IPS-11a (cell line): ENCODE data around the gene NFATC2.
A peak's percentile ranks its signal among the peaks of the same experiment; 100 is the strongest.

Source experiments
- H3K4me3 ChIP-seq: one replicate; pipeline ENCODE4 v1.5.1; 2013; ENCODE audit warnings: low read depth, low read length, control low read depth

NFATC2 gene

DNA sequence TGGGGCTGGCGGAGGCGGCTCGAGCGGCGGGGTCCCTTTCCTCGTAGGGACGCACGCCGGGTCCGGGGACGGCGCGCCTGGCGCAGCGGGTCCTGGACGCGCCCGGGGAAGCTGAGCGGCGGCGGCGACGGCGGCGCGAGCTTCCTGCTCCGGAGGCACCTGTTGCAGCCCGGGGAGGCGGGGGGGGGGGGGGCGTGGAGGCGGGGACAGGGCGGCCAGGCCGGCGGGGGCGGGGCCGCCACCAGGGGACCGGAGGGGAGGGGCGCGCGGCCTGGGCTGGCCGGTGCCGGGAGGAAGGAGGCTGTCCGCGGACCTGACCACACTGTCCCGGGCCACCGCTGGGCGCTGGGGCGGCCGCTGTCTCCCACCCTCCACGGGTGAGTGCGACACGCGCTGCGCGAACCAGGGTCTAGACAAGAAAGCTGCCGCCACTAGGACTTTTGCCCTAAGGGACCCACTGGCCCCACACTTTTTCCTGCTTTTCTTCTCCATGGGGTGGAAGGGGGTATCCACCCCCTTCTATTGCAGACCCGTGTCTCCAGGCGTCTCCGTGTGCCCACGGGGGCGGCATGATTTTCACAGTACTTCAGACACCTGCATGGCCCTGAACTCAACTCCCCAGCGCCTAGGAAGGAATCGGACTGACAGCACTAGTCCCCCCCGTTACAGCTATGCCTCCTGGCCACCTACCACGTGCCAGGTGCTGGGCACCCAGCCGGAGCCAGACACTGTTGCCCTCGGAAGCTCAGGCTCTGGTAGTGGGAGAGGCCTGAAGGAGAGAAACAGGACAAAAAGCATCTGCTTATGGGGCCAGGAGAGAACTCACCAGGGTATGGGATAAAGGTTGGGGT is at the start of gene NFATC2:
Gene NFATC2 (minus strand): TSS at position 149 of the 851 bp plus-strand sequence. CDS start 220 bp downstream, outside the sequence.
- peak within 1 kb of the TSS; percentile 31 for H3K4me3 ChIP-seq

DNA sequence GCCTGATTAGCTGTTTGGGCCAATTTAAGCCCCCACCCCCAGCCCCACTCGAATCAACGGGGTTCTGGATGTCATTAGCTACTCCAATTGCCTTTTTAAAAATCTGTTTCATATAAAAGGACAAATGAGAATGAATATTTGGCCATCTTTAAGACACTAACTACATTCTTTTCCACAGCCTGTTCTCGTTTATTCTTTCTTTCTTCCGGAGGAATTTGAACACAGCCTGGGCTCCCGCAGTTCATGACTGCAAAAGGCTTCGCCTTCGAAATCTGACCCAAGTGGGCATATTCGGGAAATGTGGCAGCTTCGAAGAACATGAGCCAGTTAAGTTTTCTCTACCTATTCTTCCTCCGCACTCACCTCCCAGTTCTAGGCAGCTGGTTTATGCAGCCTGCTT is 49.4 kb upstream of the NFATC2 start:
- no peak overlapping the region for H3K4me3 ChIP-seq

DNA sequence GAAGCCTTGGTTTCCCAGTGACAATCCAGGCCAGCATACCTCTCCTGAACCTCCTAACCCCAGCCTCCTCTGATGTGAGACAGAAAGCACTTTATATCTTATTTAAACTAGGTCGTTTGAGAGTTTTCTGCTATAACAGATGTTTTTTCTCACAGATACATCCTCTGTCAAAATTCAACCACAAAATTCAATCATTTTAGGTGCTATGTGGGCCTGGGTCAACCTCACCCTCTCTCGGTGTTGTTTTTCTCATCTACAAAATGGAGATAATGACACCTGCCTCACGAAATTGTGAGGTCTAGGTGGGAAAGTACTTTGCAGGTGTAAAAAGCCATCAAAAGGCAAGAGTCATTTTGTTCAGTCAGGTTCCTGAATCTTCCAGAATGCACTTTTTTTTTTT is 46.2 kb upstream of the NFATC2 start:
- no peak overlapping the region for H3K4me3 ChIP-seq

DNA sequence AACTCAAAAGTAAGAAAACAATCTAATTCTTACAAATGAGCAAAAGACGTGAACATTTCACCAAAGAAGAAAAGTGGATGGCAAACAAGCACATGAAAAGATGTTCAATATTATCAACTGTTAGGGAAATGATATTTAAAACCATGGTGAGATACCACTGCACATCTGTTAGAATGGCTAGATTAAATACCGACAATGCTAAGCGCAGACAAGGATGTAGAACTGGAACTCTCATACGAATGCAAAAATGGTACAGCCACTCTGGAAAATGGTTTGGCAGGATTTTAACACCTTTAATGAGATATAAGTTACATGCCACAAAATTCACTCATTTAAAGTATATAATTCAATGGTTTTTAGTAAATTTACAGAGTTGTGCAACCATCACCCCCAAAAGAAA is 44.6 kb upstream of the NFATC2 start:
- H3K4me3 ChIP-seq, result no peak overlapping the region

DNA sequence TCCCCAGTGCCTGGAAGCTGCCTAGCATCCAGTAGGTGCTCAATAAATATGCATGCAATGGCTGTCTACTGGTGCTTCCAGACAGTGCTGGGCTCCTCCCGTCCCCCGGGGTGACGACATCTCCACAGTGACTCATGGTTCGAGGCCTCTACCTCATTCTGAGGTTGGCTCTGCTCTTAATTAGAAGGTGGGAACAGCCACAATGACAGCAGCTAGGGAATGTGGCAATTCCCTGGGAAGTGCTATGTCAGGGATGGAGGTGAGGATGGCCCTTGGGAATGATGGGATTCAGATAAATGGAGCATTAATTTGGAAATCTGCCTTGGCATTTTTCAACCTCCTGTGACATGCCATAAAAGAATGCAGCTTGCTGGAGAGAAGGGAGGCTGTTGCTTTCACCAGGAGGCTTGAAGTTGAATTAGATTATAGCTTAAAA is 43.5 kb upstream of the NFATC2 start:
- H3K4me3 ChIP-seq, result no peak overlapping the region

DNA sequence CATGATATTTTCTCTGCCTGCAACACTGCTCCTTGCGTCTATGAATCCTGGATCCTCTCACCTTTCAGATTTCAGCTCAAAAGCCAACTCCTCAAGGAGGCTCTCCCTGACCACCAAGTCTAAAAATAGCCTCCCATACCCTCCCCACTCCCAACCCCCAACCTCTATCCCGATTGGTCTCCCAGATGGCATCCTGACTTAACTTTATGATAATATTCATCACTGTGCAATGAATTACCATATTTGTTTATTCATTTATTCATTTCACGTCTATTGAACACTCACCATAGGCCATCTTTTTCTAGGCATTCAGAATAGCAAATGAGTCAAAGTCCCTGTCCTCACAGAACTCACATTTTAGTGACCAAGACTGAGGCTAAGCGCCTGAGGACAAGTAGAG is 42.6 kb upstream of the NFATC2 start:
- no peak overlapping the region for H3K4me3 ChIP-seq

DNA sequence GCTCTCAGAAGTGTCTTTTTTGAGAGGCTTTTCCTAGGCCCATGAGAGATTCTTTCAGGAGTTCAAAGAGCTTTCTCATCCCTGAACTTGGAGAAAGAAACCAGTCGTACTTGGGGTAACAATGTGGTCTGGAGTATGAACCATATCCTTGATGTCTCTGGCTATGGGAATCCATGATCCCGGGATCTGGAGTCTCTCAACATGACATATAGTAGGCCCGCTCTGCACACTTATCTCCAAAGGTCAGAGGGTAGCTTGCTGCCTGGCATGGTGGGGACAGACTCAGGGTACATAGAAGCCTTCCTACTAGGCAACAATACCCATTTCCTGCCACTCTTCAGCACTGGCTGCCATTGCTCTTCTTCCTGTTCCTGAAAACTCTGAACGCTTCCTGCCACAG is 42.2 kb upstream of the NFATC2 start:
- no peak overlapping the region for H3K4me3 ChIP-seq

DNA sequence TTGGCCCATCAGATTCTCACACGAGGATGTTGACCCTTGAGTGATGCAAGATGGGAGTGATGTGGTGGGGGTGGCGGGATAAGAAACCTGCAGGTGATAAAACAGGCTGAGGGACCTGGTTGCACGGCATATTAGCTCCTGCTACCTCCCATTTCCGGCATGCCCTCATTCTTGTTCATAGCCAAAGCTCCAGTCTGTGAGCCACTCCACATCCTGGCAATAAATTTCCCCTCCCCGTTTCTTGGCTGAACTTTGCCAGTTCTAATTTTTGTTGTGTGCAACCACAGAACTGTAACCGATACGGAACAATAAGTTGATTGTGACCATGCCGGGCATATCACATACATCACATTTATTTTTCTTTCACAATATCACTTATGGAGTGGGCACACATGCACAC is 41.6 kb upstream of the NFATC2 start:
- no peak overlapping the region for H3K4me3 ChIP-seq

DNA sequence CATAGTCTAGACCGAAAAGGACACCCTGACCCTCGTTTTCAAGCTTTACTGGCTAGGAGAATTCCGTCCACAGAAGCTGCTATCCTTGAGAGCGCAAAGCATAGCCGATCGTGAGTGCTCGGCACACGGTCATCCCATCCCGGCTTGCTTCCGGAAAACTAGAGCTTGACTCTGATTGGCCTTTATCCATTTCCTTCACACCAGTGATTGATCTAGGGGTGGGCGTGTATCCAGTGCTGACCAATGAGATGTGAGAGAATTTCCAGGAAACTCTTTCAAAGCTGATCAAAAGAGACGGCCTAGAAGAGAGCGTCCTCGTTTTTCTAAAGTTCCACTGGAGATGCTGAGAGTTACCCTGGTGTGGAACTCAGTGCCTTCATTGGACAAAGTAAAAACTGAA is 41.0 kb upstream of the NFATC2 start:
- no peak overlapping the region for H3K4me3 ChIP-seq

DNA sequence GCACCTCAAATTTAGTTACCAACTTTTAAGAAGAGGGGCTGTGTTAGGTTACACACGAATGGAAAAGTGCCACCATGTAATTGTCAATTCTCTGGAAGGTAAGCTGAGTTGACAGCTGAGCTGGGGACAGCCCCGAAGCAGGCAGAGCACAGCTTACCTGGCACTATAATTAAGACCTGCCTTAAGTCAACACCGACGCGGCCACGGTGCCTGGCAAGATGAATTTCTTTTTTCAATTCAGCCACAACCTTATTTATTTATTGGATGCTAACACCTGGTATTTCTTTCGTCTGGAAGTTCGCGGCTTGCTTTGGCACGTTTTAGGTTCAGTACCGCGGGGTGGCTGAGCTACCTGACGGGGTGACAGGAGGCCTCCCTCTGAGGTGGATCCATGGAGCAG is 40.6 kb upstream of the NFATC2 start:
- no peak overlapping the region for H3K4me3 ChIP-seq

DNA sequence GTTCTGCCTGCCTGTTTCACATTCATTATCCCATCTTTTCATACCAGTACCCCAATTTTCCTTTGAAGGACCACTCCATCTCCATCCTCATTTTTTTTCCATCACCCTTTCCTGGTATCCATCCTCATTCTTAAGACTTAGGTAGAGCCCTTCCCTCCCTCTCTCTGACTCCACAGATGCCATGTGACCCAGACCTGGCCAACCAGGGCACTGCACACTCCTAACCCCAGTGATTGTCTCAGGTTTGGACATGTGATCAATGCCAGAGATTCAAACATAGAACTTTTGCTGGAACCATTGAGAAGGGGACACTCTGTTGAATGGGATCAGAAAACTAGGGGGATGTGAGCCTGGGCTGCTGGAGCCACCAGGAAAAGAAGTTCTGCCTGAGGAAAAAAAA is 39.1 kb upstream of the NFATC2 start:
- no peak overlapping the region for H3K4me3 ChIP-seq

DNA sequence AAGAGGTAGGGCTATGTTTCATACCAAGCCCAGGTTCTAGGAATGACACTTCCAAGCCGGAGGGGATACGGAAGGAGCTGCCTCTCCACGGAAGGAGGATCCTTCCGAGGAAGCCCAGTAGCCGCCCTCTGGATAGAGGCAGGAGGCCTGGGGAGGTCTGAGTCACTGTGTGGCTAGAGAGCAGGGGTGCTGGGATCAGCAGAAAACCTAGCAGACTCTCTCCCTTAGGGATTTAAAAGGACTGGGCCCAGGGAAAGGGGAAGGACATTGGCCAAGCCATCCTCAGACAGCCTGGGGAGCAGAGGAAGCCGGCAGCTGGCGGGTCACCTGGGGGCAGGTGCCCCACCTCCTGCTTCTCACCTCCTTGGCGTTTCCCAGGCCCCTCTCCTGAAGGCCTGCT is 36.6 kb upstream of the NFATC2 start:
- H3K4me3 ChIP-seq, result no peak overlapping the region

DNA sequence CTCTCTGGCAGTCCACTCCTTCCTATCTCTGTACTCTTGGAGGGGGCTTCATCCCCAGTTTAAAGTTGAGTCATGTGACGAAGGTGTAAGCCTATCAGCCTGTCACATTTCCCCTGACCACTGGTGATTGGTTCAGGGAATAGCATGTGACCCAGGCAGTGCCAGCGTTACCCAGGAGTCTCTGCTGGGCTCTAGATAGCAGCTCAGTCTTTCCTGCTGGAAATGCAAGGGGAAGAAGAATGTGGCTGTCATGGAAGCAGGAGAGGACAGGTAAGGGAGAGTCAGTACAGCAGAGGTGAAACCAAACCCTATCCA is 35.6 kb upstream of the NFATC2 start:
- H3K4me3 ChIP-seq, result no peak overlapping the region

DNA sequence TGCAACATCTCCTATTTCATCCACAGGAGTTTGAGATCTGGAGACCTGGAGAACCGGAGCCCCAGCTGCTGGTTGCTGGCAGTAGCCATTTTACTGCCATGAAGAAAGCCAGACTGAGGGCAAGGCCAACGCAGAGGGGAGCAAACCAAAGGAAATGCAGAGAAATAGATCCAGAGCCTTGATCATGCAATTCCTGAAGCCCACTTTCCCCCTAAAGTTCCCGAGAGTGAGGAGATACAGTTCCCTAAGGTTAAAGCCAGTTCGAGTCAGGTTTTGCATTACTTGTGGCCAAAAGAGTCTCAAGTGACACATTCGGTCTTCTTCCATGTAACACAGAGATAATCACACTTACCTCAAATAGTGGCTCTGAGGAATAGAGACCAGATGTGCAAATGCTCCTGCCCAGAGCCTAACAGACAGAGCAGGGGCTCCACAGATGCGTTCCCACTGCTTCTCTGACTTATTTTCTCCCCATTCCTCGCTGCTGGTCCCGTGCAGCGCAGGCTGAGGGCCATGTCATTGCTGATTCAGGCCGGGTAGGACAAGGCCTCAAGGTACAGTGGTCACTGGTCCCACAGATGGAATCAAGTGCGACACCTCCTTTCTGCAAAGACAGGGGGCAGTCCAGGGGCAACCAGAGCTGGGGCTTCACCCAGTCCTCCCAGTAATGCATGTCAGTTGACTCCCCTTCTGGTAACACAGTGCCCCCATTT is 35.1 kb upstream of the NFATC2 start:
- no peak overlapping the region for H3K4me3 ChIP-seq

DNA sequence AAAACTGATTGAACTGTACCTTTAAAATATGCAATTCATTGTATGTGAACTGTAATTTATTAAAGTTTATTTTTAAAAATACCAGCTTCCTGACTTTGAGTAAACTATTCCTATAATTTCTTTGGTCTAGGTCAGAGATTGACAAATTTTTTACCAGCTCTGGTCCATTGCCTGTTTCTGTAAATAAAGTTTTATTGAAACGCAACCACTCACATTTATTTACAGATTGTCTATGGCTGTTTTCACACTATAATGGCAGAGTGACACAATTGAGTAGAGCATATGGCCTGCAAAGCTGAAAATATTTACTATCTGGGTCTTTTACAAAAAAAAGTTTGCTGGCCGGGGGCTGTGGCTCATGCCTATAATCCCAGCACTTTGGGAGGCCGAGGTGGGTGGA is 33.0 kb upstream of the NFATC2 start:
- H3K4me3 ChIP-seq, result no peak overlapping the region

DNA sequence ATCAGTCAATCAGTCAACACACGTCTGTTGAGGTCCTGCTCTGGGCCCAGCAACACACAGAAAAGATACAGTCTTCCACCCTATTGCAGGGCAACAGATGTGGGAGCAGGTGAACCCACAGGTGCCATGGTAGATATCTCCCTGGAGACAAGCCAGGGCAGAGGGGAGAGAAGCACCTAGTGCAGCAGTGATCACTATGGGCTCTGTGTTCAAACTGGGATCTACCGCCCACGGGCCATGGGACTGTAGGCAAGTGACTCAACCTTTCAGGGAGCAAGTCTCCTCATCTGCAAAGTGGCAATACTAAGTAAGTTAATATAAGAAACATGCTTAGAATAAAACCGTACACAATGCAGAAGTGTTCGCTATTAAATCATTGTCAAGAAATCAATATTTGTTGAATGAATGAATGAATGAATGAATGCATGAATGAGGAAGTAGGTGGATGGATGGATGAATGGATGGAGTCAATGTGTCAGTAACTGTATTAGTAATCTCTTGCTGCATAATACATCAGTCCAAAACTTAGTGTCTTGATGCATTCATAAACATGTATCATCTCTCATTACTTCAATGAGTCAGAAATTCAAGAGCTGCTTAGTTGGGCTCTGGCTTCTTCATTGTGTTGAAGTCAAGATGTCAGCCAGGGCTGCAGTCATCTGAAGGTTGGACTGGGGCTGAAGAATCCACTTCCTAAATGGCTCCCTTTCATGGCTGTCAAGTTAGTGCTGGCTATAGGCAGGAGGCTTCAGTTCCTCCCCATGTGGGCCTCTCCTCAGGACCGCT is 31.9 kb upstream of the NFATC2 start:
- no peak overlapping the region for H3K4me3 ChIP-seq

DNA sequence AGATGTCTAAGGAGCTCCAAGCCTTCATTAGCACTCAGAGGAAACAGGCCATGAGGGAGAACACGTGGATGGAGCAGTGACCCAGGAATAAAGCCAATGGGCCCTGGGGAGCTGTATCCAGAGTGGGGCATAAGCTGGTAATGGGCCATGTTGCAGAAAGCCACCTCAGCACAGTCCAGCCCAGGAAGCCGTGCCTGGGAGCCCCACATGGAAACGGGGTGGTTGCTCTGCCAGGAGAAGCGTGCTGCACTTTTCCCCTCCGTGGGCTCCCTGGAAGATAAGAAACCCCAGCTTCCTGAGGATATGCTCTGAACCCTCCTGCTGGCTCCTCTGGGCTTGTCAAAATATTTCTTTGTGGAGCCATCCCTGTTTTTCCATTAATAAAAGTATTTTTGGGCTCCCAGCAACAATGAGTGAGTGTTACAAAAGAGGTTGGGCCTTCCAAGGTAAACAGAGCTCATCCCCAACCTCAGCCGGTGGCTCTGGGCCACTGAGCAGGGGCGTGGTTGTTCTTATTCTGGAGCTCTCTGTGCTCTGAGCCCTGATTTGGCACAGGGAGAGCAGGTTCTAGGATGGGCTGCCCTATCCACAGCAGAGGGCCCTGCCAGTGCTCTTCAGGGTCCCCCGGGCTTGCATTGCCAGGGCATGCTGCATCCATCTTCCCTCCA is 31.2 kb upstream of the NFATC2 start:
- H3K4me3 ChIP-seq, result no peak overlapping the region

DNA sequence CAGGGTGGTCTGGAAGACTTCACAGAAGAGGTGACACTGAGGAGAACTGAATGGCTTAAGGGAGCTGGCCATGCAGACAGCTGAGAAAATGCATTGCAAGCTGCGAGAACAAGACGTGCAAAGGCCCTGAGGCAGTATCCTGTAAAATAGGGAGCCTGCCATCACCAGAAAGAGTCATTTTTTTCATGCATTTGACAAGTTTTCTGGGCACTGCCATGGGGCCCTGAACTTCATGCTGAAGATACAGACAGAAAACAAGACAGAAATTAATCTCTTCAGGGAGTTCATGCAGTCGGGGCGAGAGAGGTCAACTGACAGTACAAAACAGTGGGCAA is 28.9 kb upstream of the NFATC2 start:
- H3K4me3 ChIP-seq, result no peak overlapping the region

DNA sequence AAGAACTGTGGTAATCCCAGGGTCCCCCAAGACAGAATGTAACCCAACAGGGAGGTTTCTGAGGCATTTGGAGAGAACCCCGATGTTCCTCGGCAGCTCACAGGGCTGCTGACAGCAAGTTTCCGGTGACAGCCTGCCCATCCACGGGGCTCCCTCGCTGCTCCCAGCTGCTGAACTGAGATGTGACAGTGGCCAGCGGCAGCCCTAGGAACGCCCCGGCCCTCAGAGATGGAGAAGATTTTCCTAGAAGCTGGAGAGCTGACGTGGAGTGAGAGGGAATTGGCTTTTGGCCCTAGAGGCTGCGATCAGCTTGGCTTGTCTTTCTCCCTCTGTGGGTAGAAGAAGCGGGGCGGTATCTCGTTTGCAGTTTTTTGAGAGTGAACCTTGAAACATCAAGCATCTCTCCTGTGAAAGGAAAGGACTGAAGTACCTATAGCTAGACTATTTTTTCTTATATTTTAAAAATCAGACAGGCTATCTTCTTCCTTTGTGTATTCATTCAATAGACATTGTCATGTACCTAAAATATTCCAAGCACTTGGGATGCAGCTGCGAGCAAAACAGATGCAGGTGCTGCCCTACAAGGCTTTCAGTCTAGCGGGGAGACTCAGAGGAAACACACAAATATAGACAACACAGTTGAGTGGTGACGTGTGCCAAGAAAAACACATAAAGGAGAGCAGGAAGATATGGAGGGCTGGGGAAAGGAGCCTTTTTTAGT is 28.4 kb upstream of the NFATC2 start:
- no peak overlapping the region for H3K4me3 ChIP-seq

DNA sequence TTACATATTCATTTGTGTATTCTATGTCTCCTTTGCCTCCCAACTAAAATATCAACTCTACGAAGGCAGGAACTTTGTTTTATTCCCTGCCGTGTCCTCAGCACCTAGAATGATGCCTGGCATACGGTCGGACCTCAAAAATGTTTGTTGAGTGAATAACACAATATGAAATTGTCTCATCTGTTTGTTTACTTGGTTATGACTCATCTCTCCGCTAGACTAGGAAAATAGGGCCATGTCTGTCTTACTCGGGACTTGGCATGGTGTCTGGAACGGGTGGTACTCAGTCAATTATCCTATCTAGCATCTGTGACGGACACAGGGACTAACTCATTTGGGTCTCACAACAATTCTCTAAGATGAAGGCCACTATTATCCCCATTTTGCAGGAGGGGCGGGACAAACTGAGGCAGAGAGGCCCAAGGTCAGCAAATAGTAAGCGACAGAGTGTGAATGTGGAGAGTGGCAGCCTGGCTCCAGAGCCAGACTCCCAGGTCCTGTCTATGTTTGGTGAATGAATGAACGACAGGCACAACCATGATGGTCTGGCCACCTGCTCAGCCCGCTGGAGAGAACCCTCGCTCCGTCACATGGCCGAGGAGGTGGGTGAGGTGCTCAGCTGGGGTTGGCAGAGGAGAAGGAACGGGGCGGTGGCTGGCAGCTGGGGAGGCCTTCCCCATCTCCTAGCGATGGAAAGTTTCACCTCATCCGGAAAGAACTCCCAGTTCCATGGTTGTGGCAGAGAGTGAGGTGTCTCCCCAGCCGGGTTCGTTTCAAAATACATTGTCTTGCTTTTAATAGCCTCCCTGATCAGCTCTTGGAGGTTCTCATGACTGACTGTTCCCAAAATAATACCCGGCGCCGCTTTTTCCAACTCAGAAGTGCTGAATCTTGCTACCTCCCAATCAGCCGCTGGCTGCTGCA is 27.6 kb upstream of the NFATC2 start:
- H3K4me3 ChIP-seq, result no peak overlapping the region
